ENCODE results near the gene RETREG3.
A peak's percentile ranks its signal among the peaks of the same experiment; 100 is the strongest.

Gene RETREG3, protein sequence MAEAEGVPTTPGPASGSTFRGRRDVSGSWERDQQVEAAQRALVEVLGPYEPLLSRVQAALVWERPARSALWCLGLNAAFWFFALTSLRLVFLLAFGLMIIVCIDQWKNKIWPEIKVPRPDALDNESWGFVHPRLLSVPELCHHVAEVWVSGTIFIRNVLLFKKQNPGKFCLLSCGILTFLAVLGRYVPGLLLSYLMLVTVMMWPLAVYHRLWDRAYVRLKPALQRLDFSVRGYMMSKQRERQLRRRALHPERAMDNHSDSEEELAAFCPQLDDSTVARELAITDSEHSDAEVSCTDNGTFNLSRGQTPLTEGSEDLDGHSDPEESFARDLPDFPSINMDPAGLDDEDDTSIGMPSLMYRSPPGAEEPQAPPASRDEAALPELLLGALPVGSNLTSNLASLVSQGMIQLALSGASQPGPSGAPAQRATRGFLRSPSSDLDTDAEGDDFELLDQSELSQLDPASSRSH

DNA sequence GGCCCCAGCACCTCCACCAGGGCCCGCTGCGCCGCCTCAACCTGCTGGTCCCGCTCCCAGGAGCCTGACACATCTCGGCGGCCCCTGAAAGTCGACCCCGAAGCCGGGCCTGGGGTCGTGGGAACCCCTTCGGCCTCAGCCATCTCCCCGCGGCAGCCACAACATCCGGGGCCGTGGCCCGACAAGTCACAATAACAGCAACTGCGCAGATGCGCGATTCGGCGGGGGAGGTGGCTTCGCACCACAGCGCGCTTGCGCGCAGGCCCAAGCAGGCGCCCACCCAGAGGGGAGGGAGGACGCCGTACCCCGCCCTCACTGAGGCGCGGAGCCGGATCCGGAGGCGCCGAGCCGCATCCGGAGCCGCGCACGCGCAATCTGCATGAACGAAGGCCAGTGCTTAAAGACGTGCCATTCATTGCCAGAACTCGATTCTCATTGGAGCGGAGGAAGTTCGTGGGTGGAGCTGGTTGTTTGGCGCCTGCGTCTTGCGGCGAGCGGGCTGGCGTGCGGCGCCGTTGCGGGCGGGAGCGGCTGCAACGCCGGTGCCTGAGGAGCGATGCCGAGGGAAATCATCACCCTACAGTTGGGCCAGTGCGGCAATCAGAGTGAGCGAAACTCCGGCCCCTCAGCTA is at the start of gene RETREG3, which contains the start of gene TUBG1:
TSS of gene RETREG3 (minus strand) at position 193 of the 632 bp plus-strand sequence. CDS start at position 143, 50 bp downstream.
TSS of gene TUBG1 (plus strand) at position 502 of the 632 bp plus-strand sequence. CDS start at position 557, 55 bp downstream.
- Histone ChIP-seq H3K4me3 (ENCODE audit: low read depth, low read length) (peak within 1 kb of the TSS; percentile 100), H3K36me3 (ENCODE audit: control insufficient read depth, insufficient read depth, low read length) (peaks cover 21% of the 10 kb centered on the region), H3K4me1 (ENCODE audit: control insufficient read depth, insufficient read depth, low read length) (peaks cover 2% of the 10 kb centered on the region), H3K27me3 (ENCODE audit: control insufficient read depth, insufficient read depth, low read length) (no peaks in the 10 kb centered on the region), H3K9ac (ENCODE audit: low read depth, low read length) (peak within 1 kb of the TSS; percentile 96), H3K9me3 (ENCODE audit: control insufficient read depth, insufficient read depth, low read length) (no peaks in the 10 kb centered on the region)

- Histone ChIP-seq H3K4me1 (ENCODE audit: control insufficient read depth, insufficient read depth, low read length) (peaks cover 6% of the 10 kb centered on the region), H3K27me3 (ENCODE audit: control insufficient read depth, insufficient read depth, low read length) (no peaks in the 10 kb centered on the region), H3K9ac (ENCODE audit: low read depth, low read length) (no peak overlapping the region), H3K36me3 (ENCODE audit: control insufficient read depth, insufficient read depth, low read length) (peaks cover under 1% of the 10 kb centered on the region), H3K4me3 (ENCODE audit: low read depth, low read length) (no peak overlapping the region), H3K9me3 (ENCODE audit: control insufficient read depth, insufficient read depth, low read length) (no peaks in the 10 kb centered on the region)
Observed at GRCh38 chr17:42657824-42658588, 48.8 kb upstream of the RETREG3 start.

DNA sequence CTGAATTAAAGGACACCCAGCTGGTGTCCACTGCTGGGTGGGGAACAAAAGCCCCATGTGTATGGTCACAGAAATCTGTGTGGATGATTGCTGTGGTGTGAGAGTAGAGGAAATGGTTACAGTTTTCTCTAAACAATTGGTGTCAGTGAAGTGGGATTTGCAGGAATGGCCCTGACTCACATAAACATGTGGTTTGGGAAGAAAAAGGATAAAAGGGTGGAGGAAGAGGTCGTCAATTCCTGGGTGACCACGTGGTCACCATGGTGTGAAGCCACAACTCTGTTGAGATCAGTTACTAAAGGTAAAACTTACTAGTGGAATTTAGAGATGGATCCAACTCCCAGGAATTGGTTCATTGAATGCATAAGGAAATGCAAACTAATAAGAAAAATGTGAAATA is 46.4 kb upstream of the RETREG3 start:
- H3K9me3 ChIP-seq (ENCODE audit: control insufficient read depth, insufficient read depth, low read length): no peaks in the 10 kb centered on the region
- no peak overlapping the region for H3K9ac ChIP-seq (ENCODE audit: low read depth, low read length)
- no peak overlapping the region for H3K4me3 ChIP-seq (ENCODE audit: low read depth, low read length)
- H3K36me3 ChIP-seq (ENCODE audit: control insufficient read depth, insufficient read depth, low read length): no peaks in the 10 kb centered on the region
- H3K27me3 ChIP-seq (ENCODE audit: control insufficient read depth, insufficient read depth, low read length): no peaks in the 10 kb centered on the region
- peaks cover 4% of the 10 kb centered on the region for H3K4me1 ChIP-seq (ENCODE audit: control insufficient read depth, insufficient read depth, low read length)

DNA sequence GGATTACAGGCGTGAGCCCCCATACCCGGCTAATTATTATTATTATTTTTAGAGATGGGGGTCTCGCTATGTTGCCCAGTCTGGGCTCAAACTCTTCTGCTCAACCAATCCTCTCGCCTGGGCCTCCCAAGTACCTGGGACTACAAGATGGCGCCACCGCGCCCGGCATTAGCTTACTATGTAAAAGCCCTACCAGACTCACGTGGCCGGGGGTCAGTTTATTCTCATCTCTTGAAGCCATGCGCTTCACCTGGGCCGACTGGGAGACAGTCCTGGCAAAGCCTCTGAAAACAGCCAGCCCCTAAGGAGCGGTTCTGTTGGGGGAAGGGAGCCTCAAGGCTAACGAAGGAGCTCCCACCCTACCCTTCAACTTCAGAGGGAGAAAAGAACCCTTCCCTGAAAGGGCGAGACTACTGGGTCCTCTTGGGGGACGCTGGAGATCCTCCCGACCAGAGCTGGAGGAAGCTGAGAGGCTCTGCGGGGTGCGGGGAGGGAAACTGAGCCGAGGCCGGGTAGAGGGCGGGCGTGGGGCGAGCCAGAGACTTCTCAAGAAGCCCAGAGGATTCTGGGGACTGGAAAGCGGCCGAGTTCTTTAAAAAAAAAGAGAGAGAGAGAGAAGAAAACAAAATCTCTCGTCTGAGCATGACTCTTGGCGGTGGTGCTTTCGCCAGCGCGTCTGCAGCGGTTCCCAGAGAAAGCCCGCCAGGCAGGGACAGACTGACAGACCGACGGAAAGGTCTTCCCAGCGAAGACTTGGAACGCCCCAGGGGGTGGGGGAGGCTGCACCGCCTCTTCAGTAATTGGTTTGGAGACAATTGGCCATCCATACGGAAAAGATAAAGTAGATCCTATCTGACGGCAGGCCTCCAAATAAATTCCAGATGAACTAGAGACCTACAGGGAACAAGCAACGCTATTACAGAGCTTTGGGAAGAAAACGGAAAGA is 44.3 kb upstream of the RETREG3 start:
- Histone ChIP-seq H3K9ac (ENCODE audit: low read depth, low read length) (peak overlapping the region; percentile 65), H3K27me3 (ENCODE audit: control insufficient read depth, insufficient read depth, low read length) (no peaks in the 10 kb centered on the region), H3K4me1 (ENCODE audit: control insufficient read depth, insufficient read depth, low read length) (no peaks in the 10 kb centered on the region), H3K36me3 (ENCODE audit: control insufficient read depth, insufficient read depth, low read length) (no peaks in the 10 kb centered on the region), H3K9me3 (ENCODE audit: control insufficient read depth, insufficient read depth, low read length) (no peaks in the 10 kb centered on the region), H3K4me3 (ENCODE audit: low read depth, low read length) (peak overlapping the region; percentile 45)

GRCh38 chr17:42651392-42651791 is 42.2 kb upstream of the RETREG3 start:
- no peaks in the 10 kb centered on the region for H3K36me3 ChIP-seq (ENCODE audit: control insufficient read depth, insufficient read depth, low read length)
- H3K27me3 ChIP-seq (ENCODE audit: control insufficient read depth, insufficient read depth, low read length): no peaks in the 10 kb centered on the region
- H3K4me1 ChIP-seq (ENCODE audit: control insufficient read depth, insufficient read depth, low read length): no peaks in the 10 kb centered on the region
- no peaks in the 10 kb centered on the region for H3K9me3 ChIP-seq (ENCODE audit: control insufficient read depth, insufficient read depth, low read length)
- no peak overlapping the region for H3K4me3 ChIP-seq (ENCODE audit: low read depth, low read length)
- no peak overlapping the region for H3K9ac ChIP-seq (ENCODE audit: low read depth, low read length)

DNA sequence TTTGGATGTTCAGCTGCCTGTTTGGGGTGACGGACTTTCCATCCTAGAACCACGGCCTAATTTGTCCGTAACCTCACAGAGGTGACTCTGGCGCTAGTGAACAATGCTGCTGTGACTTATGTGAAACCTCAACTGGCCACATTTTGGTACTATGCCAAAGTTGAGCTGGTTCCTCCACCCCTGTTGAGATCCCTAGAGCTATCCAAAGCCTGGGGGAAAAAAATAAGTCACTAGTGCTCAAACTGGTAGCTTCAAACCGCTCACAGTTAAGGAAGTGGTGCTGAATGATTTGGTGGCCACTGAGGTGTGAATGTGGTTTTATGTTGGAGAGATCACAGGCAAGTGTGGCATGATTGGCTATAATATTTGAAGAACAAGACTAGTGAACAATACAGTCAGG is 38.6 kb upstream of the RETREG3 start:
- Histone ChIP-seq H3K9ac (ENCODE audit: low read depth, low read length) (peak overlapping the region; percentile 32), H3K36me3 (ENCODE audit: control insufficient read depth, insufficient read depth, low read length) (no peaks in the 10 kb centered on the region), H3K27me3 (ENCODE audit: control insufficient read depth, insufficient read depth, low read length) (no peaks in the 10 kb centered on the region)

GRCh38 chr17:42642336-42642735 is 33.2 kb upstream of the RETREG3 start:
- H3K4me3 ChIP-seq (ENCODE audit: low read depth, low read length): no peak overlapping the region
- no peaks in the 10 kb centered on the region for H3K36me3 ChIP-seq (ENCODE audit: control insufficient read depth, insufficient read depth, low read length)
- no peak overlapping the region for H3K9ac ChIP-seq (ENCODE audit: low read depth, low read length)
- no peaks in the 10 kb centered on the region for H3K9me3 ChIP-seq (ENCODE audit: control insufficient read depth, insufficient read depth, low read length)
- no peaks in the 10 kb centered on the region for H3K27me3 ChIP-seq (ENCODE audit: control insufficient read depth, insufficient read depth, low read length)
- no peaks in the 10 kb centered on the region for H3K4me1 ChIP-seq (ENCODE audit: control insufficient read depth, insufficient read depth, low read length)

More for the DNA sequence above, 38.6 kb upstream of the RETREG3 start:
- no peak overlapping the region for H3K4me3 ChIP-seq (ENCODE audit: low read depth, low read length)
- no peaks in the 10 kb centered on the region for H3K9me3 ChIP-seq (ENCODE audit: control insufficient read depth, insufficient read depth, low read length)
- no peaks in the 10 kb centered on the region for H3K4me1 ChIP-seq (ENCODE audit: control insufficient read depth, insufficient read depth, low read length)

DNA sequence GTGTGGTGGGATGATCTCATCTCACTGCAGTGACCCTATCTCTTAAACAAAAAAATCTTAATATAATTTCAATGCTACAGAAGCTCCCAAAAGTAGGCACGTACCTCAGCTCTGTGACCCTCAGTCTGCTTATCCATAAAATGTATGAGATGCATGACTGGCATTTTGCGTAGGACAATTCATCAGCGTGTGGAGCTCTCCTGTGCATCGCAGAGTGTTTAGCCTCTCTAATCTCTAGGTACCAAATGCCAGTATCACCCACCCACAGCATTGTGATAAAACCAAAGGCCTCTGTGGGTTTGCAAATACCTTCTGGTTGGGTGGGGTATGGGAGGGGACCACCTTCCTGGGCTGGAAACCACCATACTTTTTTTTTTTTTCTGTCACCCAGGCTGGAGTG is 30.9 kb upstream of the RETREG3 start:
- H3K9me3 ChIP-seq (ENCODE audit: control insufficient read depth, insufficient read depth, low read length): no peaks in the 10 kb centered on the region
- H3K9ac ChIP-seq (ENCODE audit: low read depth, low read length): no peak overlapping the region
- no peaks in the 10 kb centered on the region for H3K27me3 ChIP-seq (ENCODE audit: control insufficient read depth, insufficient read depth, low read length)
- no peak overlapping the region for H3K4me3 ChIP-seq (ENCODE audit: low read depth, low read length)
- H3K36me3 ChIP-seq (ENCODE audit: control insufficient read depth, insufficient read depth, low read length): no peaks in the 10 kb centered on the region
- H3K4me1 ChIP-seq (ENCODE audit: control insufficient read depth, insufficient read depth, low read length): no peaks in the 10 kb centered on the region

DNA sequence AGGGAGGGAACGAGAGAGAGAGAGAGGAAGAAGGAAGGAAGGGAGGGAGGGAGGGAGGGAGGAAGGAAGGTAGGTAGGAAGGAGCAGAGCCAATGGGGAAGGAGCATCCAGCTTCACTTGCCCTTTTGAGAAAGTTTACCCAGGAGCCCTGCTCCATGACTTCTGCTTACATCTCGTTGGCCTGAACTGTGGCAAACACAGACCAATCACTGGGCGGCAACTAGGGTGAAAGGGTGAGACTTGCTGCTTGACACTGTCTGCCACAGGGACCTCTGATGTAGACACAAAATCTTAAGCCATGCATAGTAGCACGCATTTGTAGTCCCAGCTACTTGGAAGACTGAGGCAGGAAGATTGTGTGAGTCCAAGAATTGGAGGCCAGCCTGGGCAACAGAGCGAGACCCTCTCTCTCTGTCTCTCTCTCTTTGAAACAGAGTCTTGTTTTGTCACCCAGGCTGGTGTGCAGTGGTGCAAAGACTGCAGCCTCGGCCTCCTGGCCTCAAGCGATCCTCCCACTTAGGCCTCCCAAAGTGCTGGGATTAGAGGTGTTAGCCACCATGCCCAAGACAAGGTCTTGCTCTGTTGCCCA is 30.4 kb upstream of the RETREG3 start:
- H3K9ac ChIP-seq (ENCODE audit: low read depth, low read length): no peak overlapping the region
- H3K4me3 ChIP-seq (ENCODE audit: low read depth, low read length): no peak overlapping the region
- no peaks in the 10 kb centered on the region for H3K27me3 ChIP-seq (ENCODE audit: control insufficient read depth, insufficient read depth, low read length)
- H3K36me3 ChIP-seq (ENCODE audit: control insufficient read depth, insufficient read depth, low read length): no peaks in the 10 kb centered on the region
- H3K9me3 ChIP-seq (ENCODE audit: control insufficient read depth, insufficient read depth, low read length): no peaks in the 10 kb centered on the region
- H3K4me1 ChIP-seq (ENCODE audit: control insufficient read depth, insufficient read depth, low read length): no peaks in the 10 kb centered on the region

- Histone ChIP-seq H3K4me1 (ENCODE audit: control insufficient read depth, insufficient read depth, low read length) (no peaks in the 10 kb centered on the region), H3K27me3 (ENCODE audit: control insufficient read depth, insufficient read depth, low read length) (no peaks in the 10 kb centered on the region), H3K9me3 (ENCODE audit: control insufficient read depth, insufficient read depth, low read length) (no peaks in the 10 kb centered on the region), H3K4me3 (ENCODE audit: low read depth, low read length) (no peak overlapping the region), H3K36me3 (ENCODE audit: control insufficient read depth, insufficient read depth, low read length) (no peaks in the 10 kb centered on the region), H3K9ac (ENCODE audit: low read depth, low read length) (no peak overlapping the region)
Observed at GRCh38 chr17:42632949-42633444, 23.8 kb upstream of the RETREG3 start.
